Omental fat pad (tissue), 4 donors: ENCODE results near the gene TYRO3. TPM values are rescaled to one million over a fixed set of nuclear protein-coding genes. Genes with fewer than 3 reads are reported as not detected.
A peak's percentile ranks its signal among the peaks of the same experiment; 100 is the strongest.

Source experiments
- ATAC-seq: fragments of 150-250 bp; one replicate; pipeline ENCODE4 v1.9.1; 2016; ENCODE audit warnings: mild to moderate bottlenecking, moderate library complexity; ENCODE audit not compliant: low FRiP score
- DNase-seq: peaks from one replicate; pipeline ENCODE4 v3.0.0-alpha.2; 2019; ENCODE audit warnings: low spot score
- total RNA-seq, 4 donors: library from RNA; depleted of rRNA; stranded (reverse); fragments of >200 nt; gene quantifications; one replicate each; pipeline ENCODE4 v1.1.0, GENCODE V29; 2016
- TF ChIP-seq, protein P1 (sequence below), 3 donors: fragments of 450-650 bp; IDR thresholded peaks; one replicate each; pipeline ENCODE4 v1.5.1; 2016 to 2017; ENCODE audit warnings: antibody characterized with exemption in 3 of 3, mild to moderate bottlenecking in 3 of 3, moderate library complexity in 2 of 3

The TYRO3 gene
- total RNA-seq, 4 donors from 2014 or later, result 13.4 to 59.9 (median 40.6) TPM

DNA sequence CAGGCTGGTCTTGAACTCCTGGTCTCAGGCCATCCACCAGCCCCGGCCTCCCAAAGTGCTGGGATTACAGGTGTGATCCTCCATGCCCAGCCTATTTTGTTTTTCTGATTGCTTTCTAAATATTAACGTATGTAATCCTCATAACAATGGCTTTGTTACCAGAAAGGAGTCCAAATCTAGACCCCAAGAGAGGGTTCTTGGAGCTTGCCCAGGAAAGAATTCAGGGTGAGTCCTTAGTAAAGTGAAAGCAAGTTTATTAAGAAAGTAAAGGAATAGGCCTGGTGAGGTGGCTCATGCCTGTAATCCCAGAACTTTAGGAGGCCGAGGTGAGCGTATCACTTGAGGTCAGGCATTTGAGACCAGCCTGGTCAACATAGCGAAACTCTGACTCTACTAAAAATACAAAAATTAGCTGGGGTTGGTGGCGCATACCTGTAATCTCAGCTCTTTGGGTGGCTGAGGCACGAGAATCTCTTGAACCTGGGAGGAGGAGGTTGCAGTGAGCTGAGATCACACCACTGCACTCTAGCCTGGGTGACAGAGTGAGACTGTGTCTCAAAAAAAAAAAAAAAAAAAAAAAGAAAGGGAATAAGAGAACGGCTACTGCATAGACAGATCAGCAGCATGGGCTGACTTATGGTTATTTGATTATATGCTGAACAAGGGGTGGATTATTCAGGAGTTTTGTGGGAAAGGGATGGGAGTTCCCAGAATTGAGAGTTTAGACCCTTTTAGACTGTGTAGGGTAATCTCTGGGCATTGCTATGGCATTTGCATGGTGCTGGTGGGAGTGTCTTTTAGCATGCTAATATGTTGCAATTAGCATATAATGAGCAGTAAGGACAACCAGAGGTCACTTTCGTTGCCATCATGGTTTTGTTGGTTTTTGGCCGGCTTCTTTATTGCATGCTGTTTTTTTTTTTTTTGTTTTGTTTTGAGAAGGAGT is 36.1 kb downstream of the TYRO3 start:
- no peak for ATAC-seq
- DNase-seq, result no peak
- TF ChIP-seq, protein P1, sequence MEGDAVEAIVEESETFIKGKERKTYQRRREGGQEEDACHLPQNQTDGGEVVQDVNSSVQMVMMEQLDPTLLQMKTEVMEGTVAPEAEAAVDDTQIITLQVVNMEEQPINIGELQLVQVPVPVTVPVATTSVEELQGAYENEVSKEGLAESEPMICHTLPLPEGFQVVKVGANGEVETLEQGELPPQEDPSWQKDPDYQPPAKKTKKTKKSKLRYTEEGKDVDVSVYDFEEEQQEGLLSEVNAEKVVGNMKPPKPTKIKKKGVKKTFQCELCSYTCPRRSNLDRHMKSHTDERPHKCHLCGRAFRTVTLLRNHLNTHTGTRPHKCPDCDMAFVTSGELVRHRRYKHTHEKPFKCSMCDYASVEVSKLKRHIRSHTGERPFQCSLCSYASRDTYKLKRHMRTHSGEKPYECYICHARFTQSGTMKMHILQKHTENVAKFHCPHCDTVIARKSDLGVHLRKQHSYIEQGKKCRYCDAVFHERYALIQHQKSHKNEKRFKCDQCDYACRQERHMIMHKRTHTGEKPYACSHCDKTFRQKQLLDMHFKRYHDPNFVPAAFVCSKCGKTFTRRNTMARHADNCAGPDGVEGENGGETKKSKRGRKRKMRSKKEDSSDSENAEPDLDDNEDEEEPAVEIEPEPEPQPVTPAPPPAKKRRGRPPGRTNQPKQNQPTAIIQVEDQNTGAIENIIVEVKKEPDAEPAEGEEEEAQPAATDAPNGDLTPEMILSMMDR (IDR thresholded peaks at IDR 0.05), result no peak

DNA sequence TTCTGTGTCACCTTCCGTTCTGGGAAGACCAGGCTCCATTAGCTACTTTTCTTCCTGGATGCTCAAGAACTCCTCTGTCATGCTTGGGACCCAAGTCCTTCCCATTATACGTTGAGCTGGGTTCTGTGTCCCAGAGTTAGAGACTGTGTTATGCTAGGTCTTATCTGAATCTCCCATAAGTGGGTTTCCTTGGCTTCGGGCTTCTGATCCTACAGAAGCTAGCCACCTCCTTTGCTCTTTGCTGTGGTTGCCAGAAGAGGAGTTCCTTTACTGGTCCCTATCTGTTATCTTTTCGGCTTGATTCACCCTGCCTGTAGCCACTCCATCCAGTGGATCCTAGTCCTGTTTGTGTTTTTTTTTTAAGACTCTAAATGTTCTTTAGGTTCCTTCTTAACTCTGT is 38.0 kb downstream of the TYRO3 start:
- TF ChIP-seq, protein P1 (IDR thresholded peaks at IDR 0.05), result no peak
- ATAC-seq (no peak), DNase-seq (no peak)

DNA sequence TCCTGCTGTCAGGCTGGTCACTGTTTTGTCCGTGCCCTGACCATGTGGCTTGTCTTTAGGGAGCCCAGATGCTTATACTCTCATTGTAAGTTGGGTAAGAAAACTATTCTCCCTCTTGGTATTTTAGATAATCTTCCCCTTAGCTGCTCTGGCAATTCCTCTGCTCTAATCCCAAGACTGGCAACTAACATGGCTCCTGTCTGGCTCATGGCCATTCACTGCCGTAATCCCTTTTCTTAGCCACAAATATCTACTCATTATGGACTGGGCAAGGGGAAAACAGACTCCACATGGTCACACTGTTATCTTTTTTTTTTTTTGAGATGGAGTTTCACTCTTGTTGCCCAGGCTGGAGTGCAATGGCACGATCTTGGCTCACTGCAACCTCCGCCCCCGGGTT is 38.8 kb downstream of the TYRO3 start:
- DNase-seq, result no peak
- TF ChIP-seq, protein P1 (IDR thresholded peaks at IDR 0.05), result no peak
- ATAC-seq, result no peak

DNA sequence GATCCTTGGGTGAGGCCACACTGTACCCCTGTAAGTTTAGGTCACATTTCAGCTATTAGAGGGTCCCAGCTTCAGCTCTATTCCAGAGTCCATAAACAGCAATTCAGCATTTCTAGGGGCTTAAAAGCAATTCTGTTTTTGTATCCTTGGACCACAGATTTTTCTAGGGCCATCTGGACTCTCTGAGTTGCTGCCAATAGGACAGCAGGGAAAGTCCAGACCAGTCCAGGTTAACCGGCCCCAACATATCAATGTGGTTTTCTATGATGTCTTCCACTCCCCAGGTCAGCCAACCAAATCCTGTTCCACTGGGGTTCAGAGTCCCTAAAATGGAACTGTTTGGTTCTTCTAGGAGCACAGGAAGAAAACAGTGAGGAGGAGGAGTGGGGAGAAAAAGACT is 40.0 kb downstream of the TYRO3 start:
- no peak for DNase-seq
- TF ChIP-seq, protein P1 (IDR thresholded peaks at IDR 0.05), result no peak

DNA sequence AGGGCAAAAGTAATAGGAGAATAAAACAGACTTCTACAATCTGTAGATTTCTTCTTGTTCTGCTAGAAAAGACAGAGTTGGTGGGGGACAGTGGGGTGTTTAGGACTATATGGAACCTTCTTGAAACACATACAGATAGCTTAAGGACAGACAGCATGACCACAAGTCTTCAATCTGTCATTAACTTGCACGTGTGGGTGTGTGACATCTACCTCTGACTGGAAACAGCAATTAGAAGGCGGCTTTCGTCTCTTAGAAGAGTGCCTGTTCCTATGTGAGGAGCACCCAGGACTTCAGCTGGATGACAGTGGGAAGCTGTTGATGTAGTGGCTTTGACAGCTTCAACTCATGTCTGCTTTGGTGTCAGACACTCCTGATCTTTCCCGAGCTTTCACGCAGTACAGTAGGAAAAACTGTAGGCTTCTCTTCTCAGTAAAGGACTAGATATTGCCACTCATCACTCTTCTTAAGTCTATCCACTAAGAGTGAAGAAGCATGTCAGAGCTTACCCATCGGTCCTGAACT is 44.5 kb downstream of the TYRO3 start:
- ATAC-seq (no peak), DNase-seq (no peak)
- TF ChIP-seq, protein P1 (IDR thresholded peaks at IDR 0.05), result no peak

More for the DNA sequence above, 40.0 kb downstream of the TYRO3 start:
- ATAC-seq, result no peak

DNA sequence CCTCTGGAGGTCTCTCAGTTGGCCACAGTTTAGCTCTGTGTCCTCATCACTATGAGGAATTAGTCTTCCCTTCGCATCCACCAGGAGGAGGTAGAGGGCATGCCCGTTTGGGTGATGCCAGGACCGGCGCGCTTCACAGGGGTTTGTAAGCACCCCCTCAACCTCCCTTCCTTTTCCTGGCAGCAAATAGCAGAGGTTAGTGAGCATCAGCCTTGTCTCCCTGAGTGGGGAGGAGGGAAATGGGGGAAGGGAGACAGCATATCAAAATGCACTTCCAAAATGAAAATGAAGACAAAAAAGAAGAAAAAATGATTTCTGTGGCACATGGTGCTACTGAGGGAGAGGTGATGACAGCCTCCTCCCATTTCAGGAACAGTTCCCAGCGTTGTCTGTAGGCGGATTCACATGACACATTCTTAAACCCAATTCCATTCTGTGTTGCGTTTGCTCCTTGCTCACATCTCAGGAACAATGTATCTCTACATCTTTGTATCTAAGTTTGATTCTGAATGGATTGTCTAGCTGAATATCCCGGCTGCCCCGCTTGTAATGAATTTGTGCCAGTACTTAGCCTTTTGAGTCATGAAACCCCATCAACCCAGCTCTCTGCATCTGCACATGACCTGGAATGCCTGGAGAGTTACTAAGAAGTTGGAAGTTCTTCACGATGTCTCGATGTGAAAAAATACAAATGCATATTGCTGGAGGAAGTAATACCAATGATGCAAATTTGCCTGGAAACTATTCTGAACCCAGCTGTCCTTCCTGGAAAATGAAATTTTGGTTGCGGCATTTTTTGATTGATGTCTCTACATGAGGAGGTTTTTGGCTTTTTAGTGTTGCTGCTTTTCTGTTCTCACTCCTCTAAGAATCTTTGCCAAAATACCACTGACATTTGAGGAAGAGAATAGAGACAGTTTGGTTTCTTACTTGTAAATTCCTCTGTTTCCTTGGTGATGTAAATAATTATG is 45.2 kb downstream of the TYRO3 start:
- TF ChIP-seq, protein P1 (IDR thresholded peaks at IDR 0.05), result peak in 1 of 3 donors; percentile 31
- ATAC-seq, result peak; percentile 86
- no peak for DNase-seq
